Fibroblast of skin of abdomen (primary cell): ENCODE data around the gene DYNC1LI1.
"Not testable (repeated sequence)": the region's sequence is repeated elsewhere in the genome, so short reads cannot be mapped to it uniquely, and the experiment has no call there.

ENCODE experiments used
- DNase-seq: peaks from one replicate; pipeline ENCODE4 v3.0.0-alpha.2; 2013

DYNC1LI1 gene

DNA sequence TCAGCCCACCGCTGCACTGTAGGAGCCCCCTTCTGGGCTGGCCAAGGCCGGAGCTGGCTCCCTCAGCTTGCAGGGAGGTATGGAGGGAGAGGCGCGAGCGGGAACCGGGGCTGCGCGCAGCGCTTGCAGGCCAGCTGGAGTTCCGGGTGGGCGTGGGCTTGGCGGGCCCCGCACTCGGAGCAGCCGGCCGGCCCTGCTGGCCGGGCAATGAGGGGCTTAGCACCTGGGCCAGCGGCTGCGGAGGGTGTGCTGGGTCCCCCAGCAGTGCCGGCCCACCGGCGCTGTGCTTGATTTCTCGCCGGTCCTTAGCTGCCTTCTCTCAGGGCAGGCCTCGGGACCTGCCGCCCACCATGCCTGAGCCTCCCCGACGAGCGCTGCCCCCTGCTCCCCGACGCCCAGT is 8.0 kb upstream of the DYNC1LI1 start:
- DNase-seq = not testable (repeated sequence)

DNA sequence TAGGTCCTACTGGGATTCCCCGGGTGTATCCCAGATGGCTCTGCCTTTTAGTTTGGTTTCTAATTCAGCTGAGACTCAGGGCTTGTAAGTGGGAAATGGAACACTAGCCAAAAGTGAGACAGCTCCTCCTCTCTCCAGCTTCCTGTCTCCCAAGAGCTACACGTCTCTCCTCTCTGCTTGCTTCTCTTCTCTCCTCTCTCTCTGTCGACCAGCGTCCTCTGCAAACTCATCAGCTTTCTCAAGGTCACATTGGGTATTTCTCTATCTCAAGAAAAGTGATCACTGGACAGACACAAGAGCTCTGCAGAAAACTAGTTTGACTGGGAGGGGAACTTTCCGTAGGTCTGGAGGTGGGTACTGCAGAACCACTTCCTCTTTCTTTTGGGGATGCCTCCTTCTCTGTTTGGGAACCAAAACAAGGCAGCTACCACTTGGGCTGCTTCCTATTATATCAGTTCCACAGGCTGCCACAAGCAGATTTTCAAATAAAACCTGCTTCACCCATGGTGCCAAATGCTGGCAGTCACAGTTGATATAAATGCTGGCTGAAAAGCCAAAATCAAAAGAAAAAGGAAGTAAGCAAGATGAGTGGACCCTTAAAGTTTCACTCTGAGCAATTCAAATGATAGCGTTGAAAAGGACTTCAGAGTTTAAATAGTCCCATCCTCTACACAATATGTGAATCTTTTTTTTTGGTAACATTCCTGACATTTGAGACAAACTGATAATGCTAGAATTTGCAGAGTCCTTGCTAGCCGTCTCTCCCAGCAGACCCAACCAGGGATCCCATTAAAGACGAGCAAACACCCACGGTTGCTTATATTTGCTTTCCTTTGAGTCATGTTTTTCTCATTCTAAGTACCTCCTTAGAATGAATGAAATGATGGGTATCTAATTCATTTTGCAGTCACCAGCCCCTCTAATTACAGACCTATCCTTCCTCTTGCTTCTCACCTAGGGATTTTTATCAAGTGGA is 7.2 kb upstream of the DYNC1LI1 start:
- peak; percentile 43 for DNase-seq

DNA sequence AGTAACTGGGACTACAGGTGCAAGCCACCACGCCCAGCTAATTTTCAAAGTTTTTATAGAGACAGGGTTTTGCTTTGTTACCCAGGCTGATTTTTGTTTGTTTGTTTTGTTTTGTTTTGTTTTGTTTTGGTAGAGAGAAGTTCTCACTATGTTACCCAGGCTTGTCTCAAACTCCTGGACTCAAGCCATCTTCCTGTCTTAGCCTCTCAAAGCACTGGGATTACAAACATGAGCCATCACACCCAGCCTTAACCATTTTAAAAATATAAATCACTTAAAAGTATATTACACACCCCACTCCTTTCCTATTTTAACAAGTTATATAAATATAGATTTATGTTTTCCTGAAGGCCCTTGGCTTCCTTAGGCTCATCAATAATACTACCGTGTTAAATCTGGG is 6.5 kb upstream of the DYNC1LI1 start:
- no peak for DNase-seq

DNA sequence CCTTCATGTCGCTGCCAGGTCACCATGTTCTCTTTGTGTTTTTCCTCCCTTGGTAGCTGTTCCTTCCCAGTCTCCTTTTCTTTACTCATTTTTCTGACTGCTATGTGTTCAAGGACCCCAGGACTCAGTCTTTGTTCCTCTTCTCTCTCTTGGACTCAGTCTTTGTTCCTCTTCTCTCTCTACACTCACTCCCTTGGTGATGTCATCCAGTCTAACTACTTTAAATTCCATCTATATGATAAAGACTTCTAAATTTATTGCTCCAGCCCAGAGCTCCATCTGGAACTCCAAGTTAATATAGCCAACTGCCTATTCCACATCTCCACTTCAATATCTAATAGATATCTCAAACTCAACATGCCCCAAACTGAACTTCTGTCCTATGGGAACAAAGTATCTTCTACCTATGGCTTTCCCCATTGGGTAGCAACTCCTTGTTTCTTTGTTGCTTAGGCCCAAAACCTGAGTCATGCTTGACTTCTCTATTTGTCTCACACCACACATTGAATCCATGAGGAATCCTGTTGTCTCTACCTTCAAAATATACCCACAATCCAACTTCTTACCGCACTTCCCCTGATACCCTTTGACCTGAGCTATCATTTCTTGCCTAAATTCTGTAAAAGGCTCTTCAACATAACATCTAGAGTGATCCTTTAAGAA is 4.9 kb upstream of the DYNC1LI1 start:
- peak; percentile 63 for DNase-seq

DNA sequence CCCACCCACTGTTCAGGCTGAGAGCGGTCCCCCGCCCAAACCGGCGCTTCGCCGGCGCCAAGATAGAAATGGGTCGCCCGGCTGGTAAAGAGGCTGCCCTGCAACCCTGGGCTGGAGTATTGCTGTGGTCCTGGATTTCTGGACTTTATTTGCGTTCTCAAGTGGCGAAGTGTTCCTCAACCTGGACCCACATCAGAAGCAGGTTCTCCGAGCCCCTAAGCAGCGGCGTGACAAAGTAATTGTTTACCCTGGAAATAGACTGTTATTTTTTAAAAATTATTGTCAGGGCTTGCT is 481 bp upstream of the DYNC1LI1 start:
- DNase-seq = no peak

DNA sequence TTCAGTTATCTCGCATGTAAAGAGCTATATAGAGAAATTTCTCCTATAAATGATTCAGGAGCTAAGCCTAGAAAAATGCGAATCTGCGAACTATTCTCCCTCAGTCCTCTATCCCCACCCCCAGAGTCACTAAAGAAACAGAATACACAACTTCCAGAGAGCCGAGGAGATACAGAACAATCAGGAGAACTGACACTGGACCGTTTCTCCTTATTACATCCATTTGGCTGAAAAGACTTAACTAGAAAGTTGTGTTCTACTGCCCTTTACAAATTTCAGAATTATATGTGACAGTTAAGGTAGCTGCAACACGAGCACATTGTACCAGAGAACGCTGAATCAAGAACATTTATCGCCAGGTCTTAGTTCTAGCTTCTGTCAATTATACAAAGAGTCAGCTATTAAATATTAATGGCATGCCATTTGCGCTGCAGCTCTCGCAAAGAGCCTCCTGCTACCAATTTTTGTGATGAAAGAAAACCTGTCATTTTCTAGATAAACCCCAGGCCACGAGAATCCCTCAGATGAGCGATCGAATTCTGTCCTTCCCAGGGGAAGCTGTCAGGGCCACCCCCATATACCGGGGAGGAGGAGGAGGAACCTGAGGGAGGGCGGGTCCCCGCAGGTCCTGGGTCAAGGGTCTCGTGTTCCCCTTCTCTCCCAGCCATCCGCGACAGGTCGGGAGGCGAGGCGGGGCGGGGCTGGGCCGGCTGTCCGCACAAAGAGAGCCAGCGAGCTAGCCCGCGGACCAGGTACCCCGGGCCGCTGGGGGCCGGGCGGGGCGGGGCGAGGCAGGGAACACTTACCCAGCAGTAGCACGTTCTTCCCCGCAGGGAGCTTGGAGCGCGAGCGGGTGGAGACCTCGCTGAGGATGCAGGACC is 878 bp downstream of the DYNC1LI1 start:
- no peak for DNase-seq

DNA sequence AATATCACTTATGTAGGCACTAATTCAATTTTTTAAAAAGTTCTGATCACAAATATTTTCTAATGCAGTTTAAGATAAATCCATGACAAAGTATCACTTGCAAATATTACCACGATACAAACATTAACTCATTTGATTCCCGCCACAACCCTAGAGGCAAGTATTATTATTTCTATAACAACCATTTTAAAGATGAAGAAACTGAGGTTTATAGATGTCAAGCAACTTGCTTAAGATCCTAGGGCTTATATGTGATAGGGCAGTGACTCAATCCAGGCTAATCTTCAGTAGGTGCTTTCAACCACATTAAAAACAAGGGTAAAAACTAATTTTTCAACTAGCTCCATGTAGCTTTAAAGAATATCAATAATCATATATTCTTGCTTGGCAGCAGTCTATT is 1.7 kb downstream of the DYNC1LI1 start:
- DNase-seq = no peak

DNA sequence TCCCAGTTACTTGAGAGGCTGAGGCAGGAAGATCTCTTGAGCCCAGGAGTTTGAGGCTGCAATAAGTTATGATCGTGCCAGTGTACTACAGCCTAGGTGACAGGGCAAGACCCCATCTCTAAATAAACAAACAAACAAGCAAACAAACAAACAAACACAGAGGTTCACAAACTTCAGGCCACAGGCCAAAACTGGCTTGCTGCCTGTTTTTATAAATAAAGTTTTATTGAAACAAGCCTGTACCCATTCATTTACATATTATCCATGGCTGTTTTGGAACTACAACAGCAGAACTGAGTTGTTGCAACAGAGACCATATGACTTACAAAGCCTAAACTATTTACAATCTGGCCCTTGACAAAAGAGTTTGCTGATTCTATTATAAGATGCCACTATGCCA is 6.5 kb downstream of the DYNC1LI1 start:
- no peak for DNase-seq

DNA sequence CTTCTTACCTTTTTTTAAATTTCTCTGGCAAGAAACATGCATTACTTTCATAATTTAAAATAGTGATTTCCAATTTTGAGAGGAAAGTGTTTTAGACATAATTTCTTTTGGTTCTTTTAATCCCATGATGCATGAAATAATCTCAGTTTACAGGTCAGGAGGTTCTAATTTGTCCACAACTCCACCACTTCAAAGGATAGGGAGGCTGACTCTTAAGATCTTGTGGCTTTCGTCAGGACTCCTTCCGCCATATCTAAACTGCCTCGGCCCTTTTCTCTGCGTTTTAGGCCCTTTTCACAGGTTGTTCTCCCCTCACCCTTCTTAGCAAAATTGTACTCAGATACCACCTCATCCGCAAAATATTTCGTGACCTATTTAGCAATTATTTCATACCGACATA is 8.0 kb downstream of the DYNC1LI1 start:
- DNase-seq = no peak

DNA sequence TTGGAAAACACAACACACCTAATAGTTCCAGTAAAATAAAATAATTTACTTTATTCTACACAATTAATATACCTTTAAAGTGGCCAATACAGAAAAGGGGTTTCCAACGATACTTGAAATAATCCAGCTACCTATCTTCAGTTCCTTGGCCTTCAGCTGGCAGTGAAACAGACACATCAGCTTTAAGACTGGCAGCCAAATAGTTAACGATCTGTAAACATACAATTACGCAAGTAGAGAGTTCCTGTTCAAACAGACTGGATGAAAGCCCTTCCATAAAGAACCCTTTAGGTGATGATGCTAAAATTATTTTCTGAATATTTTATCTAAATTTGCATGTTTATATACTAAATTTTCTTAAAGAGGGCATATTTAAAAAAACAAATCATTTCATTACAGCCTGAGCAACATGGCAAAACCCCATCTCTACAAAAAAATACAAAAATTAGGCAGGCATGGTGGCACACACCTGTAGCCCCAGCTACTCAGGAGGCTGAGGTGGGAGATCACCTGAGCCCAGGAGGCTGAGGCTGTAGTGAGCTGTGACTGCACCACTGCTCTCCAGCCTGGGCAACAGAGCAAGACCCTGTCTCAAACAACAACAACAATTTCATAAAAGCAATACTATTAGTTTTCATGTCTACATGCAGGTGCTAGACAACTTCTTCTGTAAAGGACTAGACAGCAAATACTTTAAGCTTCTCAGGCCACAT is 12.9 kb downstream of the DYNC1LI1 start:
- DNase-seq = no peak

DNA sequence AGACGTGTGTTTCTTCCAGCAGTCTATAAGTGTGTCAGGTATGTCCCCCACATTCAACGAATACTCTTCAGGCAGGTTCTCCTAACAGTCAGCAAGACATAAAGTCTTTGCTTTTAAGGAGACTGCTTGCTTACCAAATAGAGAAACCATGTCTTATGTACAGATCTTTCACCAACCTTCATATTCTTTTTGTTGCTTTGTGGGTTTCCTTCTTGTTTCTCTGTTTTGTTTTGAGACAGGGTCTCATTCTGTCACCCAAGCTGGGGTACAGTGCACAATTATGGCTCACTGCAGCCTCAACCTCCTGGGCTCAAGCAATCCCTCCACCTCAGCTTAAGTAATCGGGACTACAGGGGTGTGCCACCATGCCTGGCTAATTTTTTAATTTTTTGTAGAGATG is 14.3 kb downstream of the DYNC1LI1 start:
- DNase-seq = no peak

DNA sequence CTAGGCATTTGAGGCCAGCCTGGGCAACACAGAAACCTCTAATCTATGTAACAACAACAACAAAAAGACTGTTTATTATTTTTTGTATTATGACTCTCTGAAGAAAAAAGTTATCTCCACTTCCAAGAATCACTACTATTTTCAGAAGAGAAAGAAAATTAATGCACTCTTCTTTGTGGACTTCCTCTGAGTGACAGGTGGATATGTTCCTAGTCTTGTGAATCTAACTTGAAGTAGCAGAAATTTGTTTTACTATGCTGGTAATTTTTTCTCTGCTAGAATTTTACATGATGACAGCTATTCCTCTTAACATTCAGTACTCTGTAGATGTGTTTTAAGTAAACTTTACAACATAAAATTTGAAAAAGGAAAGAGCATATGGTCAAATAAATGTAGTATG is 16.7 kb downstream of the DYNC1LI1 start:
- no peak for DNase-seq

DNA sequence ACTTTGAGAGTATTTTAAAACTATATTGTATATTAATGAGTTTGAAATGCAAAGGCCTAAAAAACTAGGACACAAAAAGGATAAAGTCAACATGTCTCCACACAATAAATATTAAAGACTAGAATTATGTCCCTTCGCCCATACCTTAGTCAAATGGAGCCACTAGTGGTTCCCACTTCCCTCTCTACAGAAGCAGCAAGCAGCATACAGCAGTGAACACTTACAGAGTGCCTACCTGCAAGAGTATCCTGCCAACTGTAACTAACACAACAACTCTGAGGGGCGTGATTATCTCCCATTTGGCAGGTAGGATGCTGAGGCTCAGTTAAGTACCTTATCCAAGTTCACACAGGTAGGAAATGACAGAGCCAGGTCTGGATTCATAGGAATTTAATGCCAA is 17.2 kb downstream of the DYNC1LI1 start:
- no peak for DNase-seq

DNA sequence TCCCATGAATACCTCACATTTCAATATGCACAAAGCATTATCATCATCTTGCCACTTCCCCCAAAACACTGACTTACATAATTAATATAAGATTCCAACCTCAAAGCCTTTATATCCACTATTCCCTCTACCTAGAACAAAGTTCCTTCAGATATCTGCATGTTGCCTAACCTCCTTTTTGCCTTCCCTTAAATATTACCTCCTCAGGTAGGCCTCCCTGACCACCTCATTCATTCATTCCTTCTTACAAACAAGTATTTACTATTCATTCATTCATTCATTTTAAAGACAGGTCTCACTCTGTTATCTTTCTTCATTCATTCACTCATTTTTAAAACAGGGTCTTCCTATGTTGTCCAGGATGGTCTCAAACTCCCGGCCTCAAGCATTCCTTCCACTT is 18.6 kb downstream of the DYNC1LI1 start:
- DNase-seq = no peak

DNA sequence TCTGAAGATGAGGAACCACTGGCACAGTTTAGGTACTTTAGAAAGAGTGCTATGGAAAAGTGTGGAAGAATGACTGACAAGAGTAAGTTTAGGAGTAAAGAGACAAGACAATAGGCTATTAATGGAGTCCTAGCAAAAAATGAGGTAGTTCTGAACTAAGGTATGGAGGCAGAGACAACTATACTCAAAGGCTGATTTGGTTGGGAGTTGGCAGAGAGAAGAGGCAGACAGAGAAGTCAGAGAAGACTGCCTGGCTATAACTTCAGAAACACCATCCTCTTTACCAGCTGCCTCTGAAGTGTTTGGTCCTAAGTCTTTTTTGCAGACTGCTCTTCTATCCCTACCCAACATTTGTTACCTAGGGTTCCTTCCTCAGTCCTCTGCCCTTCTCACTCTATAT is 19.2 kb downstream of the DYNC1LI1 start:
- no peak for DNase-seq

DNA sequence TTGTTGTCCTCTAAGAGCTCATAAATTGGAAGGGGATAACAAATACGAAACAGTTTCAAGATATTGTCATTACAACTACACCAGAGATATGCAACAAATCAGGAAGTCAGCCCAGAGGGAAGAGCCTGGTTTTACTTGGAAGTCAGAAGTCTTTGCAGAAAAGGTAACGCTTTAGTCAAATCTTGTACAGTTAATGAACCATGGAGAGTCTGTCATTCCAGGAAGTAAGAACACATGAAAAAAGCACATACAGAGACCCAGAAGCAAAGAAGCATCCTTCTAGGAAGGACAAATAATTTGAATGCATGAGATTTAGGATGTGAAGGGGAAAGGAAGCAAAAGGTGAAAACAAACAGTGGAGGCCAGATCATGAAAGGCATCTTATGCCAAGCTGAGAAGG is 19.6 kb downstream of the DYNC1LI1 start:
- no peak for DNase-seq

DNA sequence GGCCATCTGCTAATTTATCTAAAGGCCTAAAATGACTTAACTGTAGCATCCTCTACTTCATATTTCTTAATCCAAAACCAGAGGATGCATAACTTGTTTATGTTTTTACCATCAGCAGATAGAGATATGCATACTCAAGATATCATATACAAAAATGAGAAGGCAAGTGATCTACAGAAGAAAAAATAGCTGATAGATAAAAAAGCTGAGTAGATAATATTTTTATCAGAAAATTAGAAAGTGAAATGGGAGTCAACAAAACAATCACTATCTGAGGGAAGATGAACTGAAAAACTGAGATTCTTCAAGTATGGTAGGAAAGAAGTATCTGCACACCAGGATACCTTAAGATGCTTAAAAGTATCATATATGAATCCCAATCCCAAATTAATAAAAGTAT is 25.4 kb downstream of the DYNC1LI1 start:
- DNase-seq = no peak

DNA sequence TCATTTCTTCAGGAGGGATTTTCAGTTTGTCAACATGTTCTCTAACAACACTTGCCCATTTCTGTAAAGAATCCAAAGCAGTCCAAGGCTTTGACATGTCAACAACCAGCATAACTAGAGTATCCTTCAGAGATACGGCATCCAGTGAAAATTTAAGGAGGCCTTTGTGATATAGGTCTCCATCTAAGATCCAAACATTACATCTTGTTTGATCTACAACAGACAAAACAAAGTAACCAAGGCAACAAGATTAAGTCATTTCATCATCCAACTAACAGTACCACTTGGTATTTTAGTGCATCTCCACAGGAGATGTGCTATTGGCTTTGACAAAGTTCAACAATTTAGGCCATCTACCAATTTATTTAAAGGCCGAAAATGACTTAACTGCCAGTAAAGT is 25.8 kb downstream of the DYNC1LI1 start:
- no peak for DNase-seq

DNA sequence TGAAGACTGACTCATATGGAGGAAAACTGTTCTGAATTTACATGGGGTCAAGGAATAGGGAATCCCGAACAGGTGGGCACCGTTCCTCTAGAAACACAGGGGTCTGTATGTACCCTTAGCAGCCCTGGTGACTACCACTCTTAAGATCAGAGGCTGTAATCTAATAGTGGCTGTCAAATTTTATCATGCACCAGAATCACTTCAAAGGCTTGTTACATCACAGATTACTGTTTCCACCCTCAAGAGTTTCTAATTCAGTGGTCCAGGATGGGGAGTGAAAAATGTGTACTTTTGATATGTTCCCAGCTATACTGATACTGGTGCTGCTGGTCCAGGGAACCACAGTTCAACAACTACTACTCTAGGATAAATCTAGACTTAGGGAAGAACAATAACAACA is 27.9 kb downstream of the DYNC1LI1 start:
- DNase-seq = no peak

DNA sequence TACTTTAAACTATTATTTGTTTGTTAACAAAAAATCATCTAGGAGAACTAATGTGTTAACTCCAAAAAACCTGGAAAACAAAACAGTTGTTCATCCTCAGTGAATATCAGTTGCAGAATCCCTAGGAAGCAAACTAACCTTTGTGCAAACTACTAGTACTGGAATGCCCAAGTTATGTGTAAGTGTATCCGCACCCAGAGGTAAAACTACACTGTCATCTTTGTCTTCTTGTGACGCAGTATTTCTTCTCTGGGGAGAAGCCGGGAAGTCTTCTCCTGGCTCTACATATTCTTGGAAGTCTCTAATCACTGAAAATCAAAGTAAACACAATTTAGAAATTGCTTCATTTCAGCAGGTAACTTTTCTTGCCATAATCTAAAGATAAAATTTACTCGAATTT is 29.8 kb downstream of the DYNC1LI1 start:
- DNase-seq = no peak

DNA sequence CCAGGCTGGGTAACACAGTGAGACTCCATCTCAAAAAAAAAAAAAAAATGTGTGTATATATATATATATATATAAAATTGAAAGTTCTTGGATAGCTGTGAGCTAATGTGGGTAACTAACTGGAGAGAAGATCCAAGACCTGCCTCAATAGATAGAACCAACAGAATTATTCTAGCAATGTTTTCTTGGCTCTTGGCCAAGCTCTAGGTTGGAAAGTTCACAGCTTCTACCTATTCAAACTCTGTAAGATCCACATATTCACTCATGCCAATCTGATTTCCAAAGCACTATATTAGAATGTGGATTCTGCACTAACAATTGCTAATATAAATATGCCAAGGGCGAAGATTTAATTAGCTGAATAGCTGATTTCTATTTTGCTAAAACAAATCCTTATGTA is 38.2 kb downstream of the DYNC1LI1 start:
- DNase-seq = no peak

DNA sequence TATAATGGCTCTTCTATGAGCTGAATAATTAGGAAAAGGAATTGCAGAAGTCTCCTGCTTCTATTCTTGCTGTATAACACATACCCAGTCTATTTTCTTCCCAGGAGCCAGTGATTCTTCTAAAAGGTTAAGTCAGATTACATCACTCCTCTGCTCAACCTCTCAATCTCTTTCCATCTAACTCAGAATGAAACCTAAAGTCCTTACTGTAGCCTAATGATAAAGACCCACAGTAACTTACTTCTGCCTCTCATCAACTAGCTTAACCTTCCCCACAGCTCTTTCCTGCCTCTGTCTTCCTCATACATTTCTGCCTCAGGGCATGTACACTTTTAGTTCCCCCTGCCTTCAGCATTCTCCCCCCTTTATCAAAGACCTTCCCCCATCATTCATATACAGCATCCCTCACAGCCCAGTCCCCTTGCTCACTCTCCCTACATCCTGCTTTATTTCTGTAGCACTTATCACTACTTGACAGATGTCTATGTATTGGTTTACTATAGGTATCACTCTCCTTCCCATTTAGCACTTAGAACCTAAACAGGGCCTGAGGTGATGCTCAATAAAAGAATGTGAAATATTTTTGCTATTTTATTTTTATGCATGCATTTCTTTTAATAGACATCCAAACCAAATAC is 39.5 kb downstream of the DYNC1LI1 start:
- no peak for DNase-seq
